ENCODE results near the gene CHST8.
A peak's percentile ranks its signal among the peaks of the same experiment; 100 is the strongest.
"Not testable (repeated sequence)": the region's sequence is repeated elsewhere in the genome, so short reads cannot be mapped to it uniquely, and the experiment has no call there.

Gene CHST8

GRCh38 chr19:33646306-33646705, 24.6 kb downstream of the CHST8 start:
- DNase-seq: no peak

GRCh38 chr19:33647146-33647545, 25.4 kb downstream of the CHST8 start:
- no peak for DNase-seq

- no peak for DNase-seq
These were observed 28.0 kb downstream of the CHST8 start for GRCh38 chr19:33649627-33650305.

- DNase-seq: no peak
These were observed 31.9 kb downstream of the CHST8 start for GRCh38 chr19:33653684-33654083.

- no peak for DNase-seq
These were observed 33.2 kb downstream of the CHST8 start for GRCh38 chr19:33654840-33655508.

GRCh38 chr19:33659835-33660234, 38.1 kb downstream of the CHST8 start:
- no peak for DNase-seq

- no peak for DNase-seq
These were observed 38.8 kb downstream of the CHST8 start for GRCh38 chr19:33660410-33661124.

GRCh38 chr19:33661336-33661735, 39.6 kb downstream of the CHST8 start:
- no peak for DNase-seq

- DNase-seq: no peak
These were observed 40.8 kb downstream of the CHST8 start for GRCh38 chr19:33662391-33663092.

- not testable (repeated sequence) for DNase-seq
These were observed 41.6 kb downstream of the CHST8 start for GRCh38 chr19:33663316-33663715.

- DNase-seq: no peak
These were observed 43.0 kb downstream of the CHST8 start for GRCh38 chr19:33664744-33665143.

- no peak for DNase-seq
These were observed 44.2 kb downstream of the CHST8 start for GRCh38 chr19:33665776-33666595.

GRCh38 chr19:33667141-33667650, 45.4 kb downstream of the CHST8 start:
- DNase-seq: peak in 1 of 2 donors; percentile 12

- DNase-seq: no peak
These were observed 46.1 kb downstream of the CHST8 start for GRCh38 chr19:33667881-33668280.

GRCh38 chr19:33668968-33669367, 47.2 kb downstream of the CHST8 start:
- DNase-seq: no peak

GRCh38 chr19:33669376-33669775, 47.6 kb downstream of the CHST8 start:
- DNase-seq: no peak

- no peak for DNase-seq
These were observed 48.6 kb downstream of the CHST8 start for GRCh38 chr19:33670398-33670797.

GRCh38 chr19:33671211-33671610, 49.5 kb downstream of the CHST8 start:
- DNase-seq: no peak

GRCh38 chr19:33673258-33673875, 51.6 kb downstream of the CHST8 start:
- DNase-seq: no peak

GRCh38 chr19:33673996-33674625, 52.4 kb downstream of the CHST8 start:
- no peak for DNase-seq
